ENCODE data around the gene IFT43.

- TF ChIP-seq PAX5 (IDR thresholded peaks at IDR 0.05; ENCODE audit: insufficient read depth, low read length, severe bottlenecking) (no peak), TAF1 (IDR thresholded peaks at IDR 0.05; ENCODE audit: low read depth, low read length) (no peak)
These were observed 101.1 kb downstream of the IFT43 start for GRCh38 chr14:76086636-76087035.
